A673 (cell line): ENCODE results near the gene RGS9BP.
"Not testable (repeated sequence)": the region's sequence is repeated elsewhere in the genome, so short reads cannot be mapped to it uniquely, and the experiment has no call there.

Experiments used
- EZH2 ChIP-seq: fragments of 200-600 bp; sonication (generic); IDR thresholded peaks from 2 replicates; pipeline ENCODE4 v1.6.1; 2017; ENCODE audit warnings: borderline replicate concordance, low read depth, mild to moderate bottlenecking, mixed read lengths, antibody characterized with exemption, low read length; ENCODE audit not compliant: poor library complexity, severe bottlenecking
- TF ChIP-seq, protein P1 (sequence below): fragments of 300-800, 200-600 bp; sonication (generic); conservative IDR thresholded peaks from 2 replicates; pipeline ENCODE4 v1.5.1; 2017; ENCODE audit warnings: low read depth, mild to moderate bottlenecking, antibody characterized with exemption, low read length, moderate library complexity, mixed read lengths

DNA sequence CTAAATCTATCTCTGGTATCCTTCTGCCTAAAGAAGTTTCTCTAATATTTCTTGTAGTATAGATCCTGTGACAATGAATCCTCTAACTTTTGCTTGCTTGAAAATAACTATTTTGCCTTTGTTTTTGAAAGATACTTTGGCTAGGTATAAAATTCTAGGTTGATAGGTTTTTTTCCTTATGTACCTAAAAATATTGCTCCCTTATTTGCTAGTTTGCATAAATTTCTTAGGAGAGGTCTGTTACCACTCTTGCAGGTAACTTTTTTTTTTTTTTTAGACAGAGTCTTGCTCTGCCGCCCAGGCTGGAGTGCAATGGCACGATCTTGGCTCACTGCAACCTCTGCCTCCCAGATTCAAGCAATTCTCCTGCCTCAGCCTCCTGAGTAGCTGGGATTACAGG is 28.4 kb downstream of the RGS9BP start:
- TF ChIP-seq, protein P1, sequence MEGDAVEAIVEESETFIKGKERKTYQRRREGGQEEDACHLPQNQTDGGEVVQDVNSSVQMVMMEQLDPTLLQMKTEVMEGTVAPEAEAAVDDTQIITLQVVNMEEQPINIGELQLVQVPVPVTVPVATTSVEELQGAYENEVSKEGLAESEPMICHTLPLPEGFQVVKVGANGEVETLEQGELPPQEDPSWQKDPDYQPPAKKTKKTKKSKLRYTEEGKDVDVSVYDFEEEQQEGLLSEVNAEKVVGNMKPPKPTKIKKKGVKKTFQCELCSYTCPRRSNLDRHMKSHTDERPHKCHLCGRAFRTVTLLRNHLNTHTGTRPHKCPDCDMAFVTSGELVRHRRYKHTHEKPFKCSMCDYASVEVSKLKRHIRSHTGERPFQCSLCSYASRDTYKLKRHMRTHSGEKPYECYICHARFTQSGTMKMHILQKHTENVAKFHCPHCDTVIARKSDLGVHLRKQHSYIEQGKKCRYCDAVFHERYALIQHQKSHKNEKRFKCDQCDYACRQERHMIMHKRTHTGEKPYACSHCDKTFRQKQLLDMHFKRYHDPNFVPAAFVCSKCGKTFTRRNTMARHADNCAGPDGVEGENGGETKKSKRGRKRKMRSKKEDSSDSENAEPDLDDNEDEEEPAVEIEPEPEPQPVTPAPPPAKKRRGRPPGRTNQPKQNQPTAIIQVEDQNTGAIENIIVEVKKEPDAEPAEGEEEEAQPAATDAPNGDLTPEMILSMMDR, result not testable (repeated sequence)
- not testable (repeated sequence) for TF ChIP-seq EZH2
